ENCODE data around the gene FFAR2. TPM values are rescaled to one million over a fixed set of nuclear protein-coding genes. Genes with fewer than 3 reads are reported as not detected.

FFAR2 gene
- total RNA-seq, 1 donor from 2014 or later = not detected

- intact Hi-C loops (cut with micrococcal nuclease) = no loop called here
Measured at GRCh38 chr19:35484252-35485036, 36.4 kb downstream of the FFAR2 start.

GRCh38 chr19:35486268-35486708, 38.2 kb downstream of the FFAR2 start:
- intact Hi-C loops (cut with micrococcal nuclease) = no loop called here

- intact Hi-C loops (cut with micrococcal nuclease) = no loop called here
Measured at GRCh38 chr19:35487656-35488182, 39.7 kb downstream of the FFAR2 start.

- intact Hi-C loops (cut with micrococcal nuclease) = no loop called here
Measured at GRCh38 chr19:35488677-35489076, 40.6 kb downstream of the FFAR2 start.

GRCh38 chr19:35490364-35490763, 42.3 kb downstream of the FFAR2 start, which contains the start of gene KRTDAP:
Gene KRTDAP (minus strand): TSS chr19:35490464. CDS start chr19:35490442, 22 bp downstream.
- intact Hi-C loops (cut with micrococcal nuclease) = no loop called here

- intact Hi-C loops (cut with micrococcal nuclease) = no loop called here
Measured at GRCh38 chr19:35491836-35492360, 43.8 kb downstream of the FFAR2 start.

- intact Hi-C loops (cut with micrococcal nuclease) = no loop called here
Measured at GRCh38 chr19:35493971-35494370, 45.9 kb downstream of the FFAR2 start.

- intact Hi-C loops (cut with micrococcal nuclease) = loop anchor here (1.0 kb wide), 1 partner anchor 143 kb away; no protein-coding TSS in a partner anchor
Measured at GRCh38 chr19:35495107-35496064, 47.3 kb downstream of the FFAR2 start.

GRCh38 chr19:35497406-35497805, 49.3 kb downstream of the FFAR2 start:
- intact Hi-C loops (cut with micrococcal nuclease) = no loop called here

GRCh38 chr19:35498220-35498619, 50.2 kb downstream of the FFAR2 start:
- intact Hi-C loops (cut with micrococcal nuclease) = no loop called here

- intact Hi-C loops (cut with micrococcal nuclease) = no loop called here
Measured at GRCh38 chr19:35498984-35499527, 51.0 kb downstream of the FFAR2 start.

- intact Hi-C loops (cut with micrococcal nuclease) = no loop called here
Measured at GRCh38 chr19:35500611-35501010, 52.6 kb downstream of the FFAR2 start.

Other genes with a start within 250 kb of the FFAR2 start
- gene FAM187B, start 219.5 kb upstream of the FFAR2 start, total RNA-seq = not detected in 2 replicates
- 0.70 and 1.2 TPM in 2 replicates for gene LSR, start 199.3 kb upstream of the FFAR2 start, total RNA-seq
- 132 and 139 TPM in 2 replicates for gene USF2, start 179.3 kb upstream of the FFAR2 start, total RNA-seq
- gene HAMP, start 165.7 kb upstream of the FFAR2 start, total RNA-seq = 0.36 and 0.39 TPM in 2 replicates
- gene MAG, start 156.1 kb upstream of the FFAR2 start, total RNA-seq = 0.09 and 0.36 TPM in 2 replicates
- gene CD22, start 119.1 kb upstream of the FFAR2 start, total RNA-seq = 0.20 and 0.70 TPM in 2 replicates
- gene FFAR1, start 100.4 kb upstream of the FFAR2 start, total RNA-seq = not detected in 2 replicates
- 0.16 TPM in 1 of 2 replicates, not detected in the other for gene FFAR3, start 89.8 kb upstream of the FFAR2 start, total RNA-seq
- not detected in 2 replicates for gene GPR42, start 77.2 kb upstream of the FFAR2 start, total RNA-seq
- gene KRTDAP, start 42.2 kb downstream of the FFAR2 start, total RNA-seq = not detected in 2 replicates
- not detected in 2 replicates for gene DMKN, start 65.4 kb downstream of the FFAR2 start, total RNA-seq
- gene SBSN, start 80.1 kb downstream of the FFAR2 start, total RNA-seq = not detected in 2 replicates
- gene GAPDHS, start 85.2 kb downstream of the FFAR2 start, total RNA-seq = not detected in 2 replicates
- gene TMEM147, start 97.4 kb downstream of the FFAR2 start, total RNA-seq = 54.8 and 58.6 TPM in 2 replicates
- gene ATP4A, start 115.4 kb downstream of the FFAR2 start, total RNA-seq = not detected in 2 replicates
- gene PMIS2, start 137.9 kb downstream of the FFAR2 start, total RNA-seq = not detected in 2 replicates
- gene HAUS5, start 164.5 kb downstream of the FFAR2 start, total RNA-seq = 41.6 and 47.4 TPM in 2 replicates
- 96.5 and 109 TPM in 2 replicates for gene RBM42, start 180.8 kb downstream of the FFAR2 start, total RNA-seq
- 0.80 and 1.3 TPM in 2 replicates for gene ETV2, start 193.5 kb downstream of the FFAR2 start, total RNA-seq
- gene COX6B1, start 200.1 kb downstream of the FFAR2 start, total RNA-seq = 489 and 495 TPM in 2 replicates
- 0.48 and 0.50 TPM in 2 replicates for gene UPK1A, start 218.3 kb downstream of the FFAR2 start, total RNA-seq